ENCODE measurements around the gene CNOT10.
"Not testable (repeated sequence)": the region's sequence is repeated elsewhere in the genome, so short reads cannot be mapped to it uniquely, and the experiment has no call there.

CNOT10 gene

GRCh38 chr3:32684800-32685542 is at the start of gene CNOT10:
Gene CNOT10 (plus strand): TSS chr3:32685188. CDS start chr3:32685461, 273 bp downstream.
- peak; percentile 52 to 84 for DNase-seq

- DNase-seq, result no peak
These were observed 44.0 kb upstream of the CNOT10 start for GRCh38 chr3:32640939-32641338.

GRCh38 chr3:32641356-32641755 is 43.6 kb upstream of the CNOT10 start:
- DNase-seq, result no peak

GRCh38 chr3:32643354-32643753 is 41.6 kb upstream of the CNOT10 start:
- no peak for DNase-seq

- no peak for DNase-seq
These were observed 41.2 kb upstream of the CNOT10 start for GRCh38 chr3:32643816-32644215.

- no peak for DNase-seq
These were observed 40.6 kb upstream of the CNOT10 start for GRCh38 chr3:32644380-32644779.

- no peak for DNase-seq
These were observed 38.2 kb upstream of the CNOT10 start for GRCh38 chr3:32646761-32647160.

GRCh38 chr3:32652337-32653100 is 32.5 kb upstream of the CNOT10 start:
- DNase-seq, result not testable (repeated sequence)

GRCh38 chr3:32655167-32655566 is 29.8 kb upstream of the CNOT10 start:
- DNase-seq, result no peak

GRCh38 chr3:32660634-32661033 is 24.4 kb upstream of the CNOT10 start:
- no peak for DNase-seq

- DNase-seq, result no peak
These were observed 22.3 kb upstream of the CNOT10 start for GRCh38 chr3:32662647-32663046.

GRCh38 chr3:32664630-32665075 is 20.3 kb upstream of the CNOT10 start:
- DNase-seq, result peak in 1 of 2 experiments; percentile 0

GRCh38 chr3:32667072-32667582 is 17.9 kb upstream of the CNOT10 start:
- no peak for DNase-seq

GRCh38 chr3:32669226-32669625 is 15.8 kb upstream of the CNOT10 start:
- not testable (repeated sequence) for DNase-seq

GRCh38 chr3:32673730-32674129 is 11.3 kb upstream of the CNOT10 start:
- not testable (repeated sequence) for DNase-seq

GRCh38 chr3:32675164-32675563 is 9.8 kb upstream of the CNOT10 start:
- DNase-seq, result no peak

- DNase-seq, result no peak
These were observed 9.3 kb upstream of the CNOT10 start for GRCh38 chr3:32675650-32676049.

- DNase-seq, result no peak
These were observed 3.2 kb upstream of the CNOT10 start for GRCh38 chr3:32681811-32682210.

- no peak for DNase-seq
These were observed 774 bp upstream of the CNOT10 start for GRCh38 chr3:32684029-32684799.

- DNase-seq, result no peak
These were observed 676 bp downstream of the CNOT10 start for GRCh38 chr3:32685543-32686185.

GRCh38 chr3:32686713-32687112 is 1.7 kb downstream of the CNOT10 start:
- no peak for DNase-seq

- no peak for DNase-seq
These were observed 6.9 kb downstream of the CNOT10 start for GRCh38 chr3:32691847-32692246.

- no peak for DNase-seq
These were observed 11.5 kb downstream of the CNOT10 start for GRCh38 chr3:32696523-32696922.

Data from NCI-H187 (cell line).